HepG2 (cell line): ENCODE results near the gene USP9X. TPM values are rescaled to one million over a fixed set of nuclear protein-coding genes. Genes with fewer than 3 reads are reported as not detected.

Experiments used
- AGO2 ChIP-seq: fragments of 200-400 bp; formaldehyde crosslinking; optimal IDR thresholded peaks from 2 replicates; pipeline ENCODE3; 2017; ENCODE audit warnings: mild to moderate bottlenecking, low read depth, low read length, moderate library complexity
- ATF6 ChIP-seq: sonication (generic); formaldehyde crosslinking; conservative IDR thresholded peaks from 2 replicates; pipeline ENCODE4 v1.4.0; 2020; ENCODE audit warnings: missing genetic modification reagents
- CENPT ChIP-seq: sonication (generic); formaldehyde crosslinking; IDR thresholded peaks from 2 replicates; pipeline ENCODE4 v1.8.0; 2022; ENCODE audit warnings: low read depth, mild to moderate bottlenecking, moderate library complexity, missing genetic modification reagents
- CHCHD3 ChIP-seq: sonication (generic); formaldehyde crosslinking; IDR thresholded peaks from 2 replicates; pipeline ENCODE4 v1.8.0; 2022; ENCODE audit warnings: mild to moderate bottlenecking, missing genetic modification reagents, moderate library complexity
- GATAD2A ChIP-seq: IDR thresholded peaks from 2 replicates; pipeline ENCODE4 v1.6.1; 2016
- GMEB2 ChIP-seq: IDR thresholded peaks from 2 replicates; pipeline ENCODE4 v1.6.1; 2016; ENCODE audit warnings: missing biosample characterization, missing genetic modification reagents, low read depth
- NFYB ChIP-seq: sonication (generic); formaldehyde crosslinking; IDR thresholded peaks from 2 replicates; pipeline ENCODE4 v1.4.0; 2020; ENCODE audit warnings: missing genetic modification reagents
- ZBTB7A ChIP-seq: sonication (generic); formaldehyde crosslinking; IDR thresholded peaks from 2 replicates; pipeline ENCODE4 v1.8.0; 2022; ENCODE audit warnings: mild to moderate bottlenecking, missing genetic modification reagents
- ZMAT3 ChIP-seq: sonication (generic); formaldehyde crosslinking; conservative IDR thresholded peaks from 2 replicates; pipeline ENCODE4 v1.7.0; 2021; ENCODE audit warnings: missing genetic modification reagents
- ZNF121 ChIP-seq: sonication (generic); formaldehyde crosslinking; IDR thresholded peaks from 2 replicates; pipeline ENCODE4 v1.5.0; 2020; ENCODE audit warnings: mild to moderate bottlenecking, missing genetic modification reagents
- ZNF609 ChIP-seq: sonication (generic); formaldehyde crosslinking; IDR thresholded peaks from 2 replicates; pipeline ENCODE4 v1.4.0; 2020; ENCODE audit warnings: mild to moderate bottlenecking, missing genetic modification reagents, borderline replicate concordance
- ZNF709 ChIP-seq: sonication (generic); formaldehyde crosslinking; IDR thresholded peaks from 2 replicates; pipeline ENCODE4 v1.5.0; 2020; ENCODE audit warnings: mild to moderate bottlenecking, missing genetic modification reagents
- polyA plus RNA-seq, 8 experiments: library from polyadenylated mRNA; depleted of rRNA in 3 of 8; stranded (reverse) in 7 of 8; unstranded in 1 of 8; fragments of >200 nt; fragmentation: Illumina TruSeq in 4 of 8; extraction: Trizol in 4 of 8; gene quantifications; 2 replicates each; pipeline versions ENCODE4 v1.2.1 to v1.2.3, GENCODE V29; 2011 to 2016; ENCODE audit warnings: low read depth in 4 of 8, missing spikeins in 1 of 8, mixed read lengths in 1 of 8; ENCODE audit not compliant: insufficient read depth in 1 of 8
- total RNA-seq, 5 experiments: library from RNA; depleted of rRNA; stranded (reverse); fragments of >200 nt; fragmentation: Illumina TruSeq; extraction: Trizol; gene quantifications; 2 replicates each; pipeline ENCODE4 v1.2.3, GENCODE V29; 2016; ENCODE audit warnings: low read depth in 1 of 5
- TF ChIP-seq, protein P1 (sequence below): sonication (generic); formaldehyde crosslinking; IDR thresholded peaks from 2 replicates; pipeline ENCODE4 v1.4.0; 2020; ENCODE audit warnings: low read depth, missing genetic modification reagents
- TF ChIP-seq, protein P2 (sequence below): IDR thresholded peaks from 2 replicates; pipeline ENCODE4 v1.6.1; 2016
- TF ChIP-seq, protein P3 (sequence below): sonication (generic); formaldehyde crosslinking; IDR thresholded peaks from 2 replicates; pipeline ENCODE4 v1.8.0; 2023; ENCODE audit warnings: mild to moderate bottlenecking, missing genetic modification reagents

USP9X gene
- total and polyA plus RNA-seq, 2 of the 13 experiments (the other 11 are each of a cell fraction or from before 2014, with no cell fraction given): 22.2 to 40.5 TPM

DNA sequence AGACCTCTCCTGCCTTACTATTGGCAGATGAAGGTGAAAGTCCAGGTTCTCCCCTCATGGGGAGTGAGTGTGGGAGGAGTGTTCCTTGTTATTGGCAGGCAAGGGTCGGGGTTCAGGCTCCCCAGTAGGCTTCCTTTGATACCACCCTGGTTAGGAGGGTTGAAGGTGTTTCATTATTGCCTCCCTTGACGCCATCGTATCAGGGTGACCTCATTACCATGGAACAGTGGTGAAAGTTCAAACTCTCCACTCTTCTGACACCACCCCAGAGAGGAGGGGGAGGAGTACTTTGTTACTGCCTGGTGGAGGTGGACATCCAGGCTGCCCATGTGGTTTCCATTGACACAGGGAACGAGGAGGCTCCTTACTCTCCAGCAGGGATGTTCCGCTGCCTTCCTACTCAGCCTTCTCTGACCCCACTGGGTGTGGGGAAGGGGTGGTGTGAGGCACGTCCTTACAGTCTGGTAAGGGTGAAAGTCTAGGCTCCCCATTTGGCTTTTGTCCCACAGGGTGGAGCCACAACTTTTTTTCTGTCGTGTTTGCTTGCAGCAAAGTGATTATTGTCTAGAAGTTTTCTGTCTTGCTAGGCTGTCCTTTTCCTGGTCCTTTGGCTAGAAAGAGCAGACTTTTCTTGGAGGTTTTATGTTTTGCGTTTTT, 37.2 kb upstream of the USP9X start (continued):
- 0 out of 2 replicates have a peak, but pooled peaks have one; percentile 14 for TF ChIP-seq GATAD2A
- TF ChIP-seq, protein P1, sequence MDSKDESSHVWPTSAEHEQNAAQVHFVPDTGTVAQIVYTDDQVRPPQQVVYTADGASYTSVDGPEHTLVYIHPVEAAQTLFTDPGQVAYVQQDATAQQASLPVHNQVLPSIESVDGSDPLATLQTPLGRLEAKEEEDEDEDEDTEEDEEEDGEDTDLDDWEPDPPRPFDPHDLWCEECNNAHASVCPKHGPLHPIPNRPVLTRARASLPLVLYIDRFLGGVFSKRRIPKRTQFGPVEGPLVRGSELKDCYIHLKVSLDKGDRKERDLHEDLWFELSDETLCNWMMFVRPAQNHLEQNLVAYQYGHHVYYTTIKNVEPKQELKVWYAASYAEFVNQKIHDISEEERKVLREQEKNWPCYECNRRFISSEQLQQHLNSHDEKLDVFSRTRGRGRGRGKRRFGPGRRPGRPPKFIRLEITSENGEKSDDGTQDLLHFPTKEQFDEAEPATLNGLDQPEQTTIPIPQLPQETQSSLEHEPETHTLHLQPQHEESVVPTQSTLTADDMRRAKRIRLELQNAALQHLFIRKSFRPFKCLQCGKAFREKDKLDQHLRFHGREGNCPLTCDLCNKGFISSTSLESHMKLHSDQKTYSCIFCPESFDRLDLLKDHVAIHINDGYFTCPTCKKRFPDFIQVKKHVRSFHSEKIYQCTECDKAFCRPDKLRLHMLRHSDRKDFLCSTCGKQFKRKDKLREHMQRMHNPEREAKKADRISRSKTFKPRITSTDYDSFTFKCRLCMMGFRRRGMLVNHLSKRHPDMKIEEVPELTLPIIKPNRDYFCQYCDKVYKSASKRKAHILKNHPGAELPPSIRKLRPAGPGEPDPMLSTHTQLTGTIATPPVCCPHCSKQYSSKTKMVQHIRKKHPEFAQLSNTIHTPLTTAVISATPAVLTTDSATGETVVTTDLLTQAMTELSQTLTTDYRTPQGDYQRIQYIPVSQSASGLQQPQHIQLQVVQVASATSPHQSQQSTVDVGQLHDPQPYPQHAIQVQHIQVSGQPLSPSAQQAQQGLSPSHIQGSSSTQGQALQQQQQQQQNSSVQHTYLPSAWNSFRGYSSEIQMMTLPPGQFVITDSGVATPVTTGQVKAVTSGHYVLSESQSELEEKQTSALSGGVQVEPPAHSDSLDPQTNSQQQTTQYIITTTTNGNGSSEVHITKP (CRISPR knock-in tag): no peak
- peak; percentile 82 for TF ChIP-seq ZNF121
- TF ChIP-seq NFYB (CRISPR knock-in tag): no peak
- no peak for TF ChIP-seq CENPT (CRISPR knock-in tag)
- no peak for TF ChIP-seq CHCHD3 (CRISPR knock-in tag)
- TF ChIP-seq GMEB2 (CRISPR knock-in tag): no peak
- TF ChIP-seq ZMAT3: no peak
- no peak for TF ChIP-seq ZNF609 (CRISPR knock-in tag)
- TF ChIP-seq, protein P2, sequence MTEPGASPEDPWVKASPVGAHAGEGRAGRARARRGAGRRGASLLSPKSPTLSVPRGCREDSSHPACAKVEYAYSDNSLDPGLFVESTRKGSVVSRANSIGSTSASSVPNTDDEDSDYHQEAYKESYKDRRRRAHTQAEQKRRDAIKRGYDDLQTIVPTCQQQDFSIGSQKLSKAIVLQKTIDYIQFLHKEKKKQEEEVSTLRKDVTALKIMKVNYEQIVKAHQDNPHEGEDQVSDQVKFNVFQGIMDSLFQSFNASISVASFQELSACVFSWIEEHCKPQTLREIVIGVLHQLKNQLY (CRISPR knock-in tag): no peak
- TF ChIP-seq ATF6 (CRISPR knock-in tag): no peak
- no peak for TF ChIP-seq ZNF709 (CRISPR knock-in tag)
- TF ChIP-seq ZBTB7A (CRISPR knock-in tag): no peak
- no peak for TF ChIP-seq AGO2
- TF ChIP-seq, protein P3, sequence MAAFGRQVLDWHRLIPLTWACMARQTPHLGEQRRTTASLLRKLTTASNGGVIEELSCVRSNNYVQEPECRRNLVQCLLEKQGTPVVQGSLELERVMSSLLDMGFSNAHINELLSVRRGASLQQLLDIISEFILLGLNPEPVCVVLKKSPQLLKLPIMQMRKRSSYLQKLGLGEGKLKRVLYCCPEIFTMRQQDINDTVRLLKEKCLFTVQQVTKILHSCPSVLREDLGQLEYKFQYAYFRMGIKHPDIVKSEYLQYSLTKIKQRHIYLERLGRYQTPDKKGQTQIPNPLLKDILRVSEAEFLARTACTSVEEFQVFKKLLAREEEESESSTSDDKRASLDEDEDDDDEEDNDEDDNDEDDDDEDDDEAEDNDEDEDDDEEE (CRISPR knock-in tag): no peak
